Ishikawa (cell line): ENCODE data around the gene IDI2.

Experiments
- CEBPB ChIP-seq: IDR thresholded peaks from 2 replicates; pipeline ENCODE4 v1.6.1; 2012
- CREB1 ChIP-seq: IDR thresholded peaks from 2 replicates; pipeline ENCODE4 v1.6.1; 2012; ENCODE audit warnings: low read depth
- EGR1 ChIP-seq: IDR thresholded peaks from 2 replicates; pipeline ENCODE4 v1.6.1; 2012
- EP300 ChIP-seq: IDR thresholded peaks from 2 replicates; pipeline ENCODE4 v1.6.1; 2012; ENCODE audit warnings: borderline replicate concordance
- FOXM1 ChIP-seq: IDR thresholded peaks from 2 replicates; pipeline ENCODE4 v1.6.1; 2012; ENCODE audit warnings: low read depth, borderline replicate concordance
- MAX ChIP-seq: IDR thresholded peaks from 2 replicates; pipeline ENCODE4 v1.6.1; 2012
- NFIC ChIP-seq: IDR thresholded peaks from 2 replicates; pipeline ENCODE4 v1.6.1; 2012
- RAD21 ChIP-seq: IDR thresholded peaks from 2 replicates; pipeline ENCODE4 v1.6.1; 2012; ENCODE audit warnings: low read depth
- REST ChIP-seq: IDR thresholded peaks from 2 replicates; pipeline ENCODE4 v1.6.1; 2012; ENCODE audit warnings: low read depth, mild to moderate bottlenecking
- TAF1 ChIP-seq: IDR thresholded peaks from 2 replicates; pipeline ENCODE4 v1.6.1; 2012; ENCODE audit warnings: low read depth, mild to moderate bottlenecking
- TCF12 ChIP-seq: IDR thresholded peaks from 2 replicates; pipeline ENCODE4 v1.6.1; 2012; ENCODE audit warnings: low read depth
- TEAD4 ChIP-seq: IDR thresholded peaks from 2 replicates; pipeline ENCODE4 v1.6.1; 2012
- USF1 ChIP-seq: IDR thresholded peaks from 2 replicates; pipeline ENCODE4 v1.6.1; 2012
- YY1 ChIP-seq: IDR thresholded peaks from 2 replicates; pipeline ENCODE4 v1.6.1; 2012; ENCODE audit warnings: low read depth
- ZBTB7A ChIP-seq: IDR thresholded peaks from 2 replicates; pipeline ENCODE4 v1.6.1; 2012; ENCODE audit warnings: low read depth

The IDI2 gene

GRCh38 chr10:1024103-1024502 lies 1.6 kb downstream of the IDI2 start:
- TF ChIP-seq CREB1, result no peak
- TF ChIP-seq NFIC, result no peak
- no peak for TF ChIP-seq TEAD4
- TF ChIP-seq CEBPB, result no peak
- no peak for TF ChIP-seq REST
- TF ChIP-seq TCF12, result no peak
- TF ChIP-seq EGR1, result no peak
- TF ChIP-seq ZBTB7A, result no peak

- no peak for TF ChIP-seq YY1
- no peak for TF ChIP-seq FOXM1
Measured at GRCh38 chr10:1022413-1022812, 3.2 kb downstream of the IDI2 start.

- TF ChIP-seq ZBTB7A (no peak), CREB1 (no peak), TCF12 (no peak), TAF1 (no peak), EGR1 (no peak), NFIC (no peak), MAX (no peak), FOXM1 (no peak), REST (no peak), TEAD4 (no peak), EP300 (no peak), USF1 (no peak), CEBPB (no peak), YY1 (no peak), RAD21 (no peak)
Measured at GRCh38 chr10:1020958-1021357, 4.7 kb downstream of the IDI2 start.

- no peak for TF ChIP-seq USF1
- no peak for TF ChIP-seq MAX
- no peak for TF ChIP-seq RAD21
- TF ChIP-seq EGR1, result no peak
- no peak for TF ChIP-seq TAF1
- no peak for TF ChIP-seq ZBTB7A
- no peak for TF ChIP-seq FOXM1
- TF ChIP-seq CEBPB, result no peak
- no peak for TF ChIP-seq YY1
- TF ChIP-seq TEAD4, result no peak
- no peak for TF ChIP-seq TCF12
- TF ChIP-seq NFIC, result no peak
- TF ChIP-seq CREB1, result no peak
- no peak for TF ChIP-seq EP300
- TF ChIP-seq REST, result no peak
Measured at GRCh38 chr10:1020460-1020859, 5.2 kb downstream of the IDI2 start.

GRCh38 chr10:1019362-1019761 lies 6.3 kb downstream of the IDI2 start:
- no peak for TF ChIP-seq EGR1
- no peak for TF ChIP-seq EP300
- TF ChIP-seq NFIC, result no peak
- no peak for TF ChIP-seq YY1
- no peak for TF ChIP-seq TCF12
- TF ChIP-seq CEBPB, result no peak
- TF ChIP-seq REST, result no peak
